ENCODE measurements around the gene DKK3.

Gene DKK3

GRCh38 chr11:11982461-11982860 lies 26.0 kb downstream of the DKK3 start:
- H3K4me3 ChIP-seq (ENCODE audit: insufficient read depth, low read depth, low read length), result no peak overlapping the region
- no peaks in the 10 kb centered on the region for H3K36me3 ChIP-seq (ENCODE audit: control insufficient read depth, insufficient read depth, low read length)
- peaks cover 2% of the 10 kb centered on the region for H3K4me1 ChIP-seq (ENCODE audit: control insufficient read depth, insufficient read depth, low read length)
- H3K27ac ChIP-seq (ENCODE audit: insufficient read depth, low read depth, low read length, poor library complexity, severe bottlenecking), result no peak overlapping the region
- H3K9me3 ChIP-seq (ENCODE audit: control insufficient read depth, low read length), result no peaks in the 10 kb centered on the region
- no peaks in the 10 kb centered on the region for H3K27me3 ChIP-seq (ENCODE audit: control insufficient read depth, insufficient read depth, low read length, poor library complexity, severe bottlenecking)
- WGBS, 2 experiments, result 94 to 97% methylated on average over 10 of the region's 10 CpGs

- Histone ChIP-seq H3K27me3 (ENCODE audit: control insufficient read depth, insufficient read depth, low read length, poor library complexity, severe bottlenecking) (no peaks in the 10 kb centered on the region), H3K4me1 (ENCODE audit: control insufficient read depth, insufficient read depth, low read length) (peaks cover 9% of the 10 kb centered on the region)
Measured at GRCh38 chr11:11981840-11982239, 26.6 kb downstream of the DKK3 start.

GRCh38 chr11:11981364-11981763 lies 27.1 kb downstream of the DKK3 start:
- Histone ChIP-seq H3K9me3 (ENCODE audit: control insufficient read depth, low read length) (no peaks in the 10 kb centered on the region), H3K4me1 (ENCODE audit: control insufficient read depth, insufficient read depth, low read length) (peaks cover 12% of the 10 kb centered on the region)

More at GRCh38 chr11:11981840-11982239, 26.6 kb downstream of the DKK3 start:
- no peaks in the 10 kb centered on the region for H3K9me3 ChIP-seq (ENCODE audit: control insufficient read depth, low read length)
- WGBS, 2 experiments, result 93 to 94% methylated on average over 6 of the region's 6 CpGs
- no peak overlapping the region for H3K27ac ChIP-seq (ENCODE audit: insufficient read depth, low read depth, low read length, poor library complexity, severe bottlenecking)
- no peaks in the 10 kb centered on the region for H3K36me3 ChIP-seq (ENCODE audit: control insufficient read depth, insufficient read depth, low read length)
- no peak overlapping the region for H3K4me3 ChIP-seq (ENCODE audit: insufficient read depth, low read depth, low read length)

GRCh38 chr11:11980841-11981308 lies 27.6 kb downstream of the DKK3 start:
- Histone ChIP-seq H3K27me3 (ENCODE audit: control insufficient read depth, insufficient read depth, low read length, poor library complexity, severe bottlenecking) (no peaks in the 10 kb centered on the region), H3K4me1 (ENCODE audit: control insufficient read depth, insufficient read depth, low read length) (peaks cover 13% of the 10 kb centered on the region), H3K27ac (ENCODE audit: insufficient read depth, low read depth, low read length, poor library complexity, severe bottlenecking) (no peak overlapping the region), H3K4me3 (ENCODE audit: insufficient read depth, low read depth, low read length) (no peak overlapping the region), H3K9me3 (ENCODE audit: control insufficient read depth, low read length) (no peaks in the 10 kb centered on the region), H3K36me3 (ENCODE audit: control insufficient read depth, insufficient read depth, low read length) (no peaks in the 10 kb centered on the region)
- 92 to 93% methylated on average over 3 of the region's 3 CpGs for WGBS, 2 experiments

More at GRCh38 chr11:11981364-11981763, 27.1 kb downstream of the DKK3 start:
- WGBS, 2 experiments, result 86 to 87% methylated on average over 5 of the region's 5 CpGs
- H3K36me3 ChIP-seq (ENCODE audit: control insufficient read depth, insufficient read depth, low read length), result no peaks in the 10 kb centered on the region
- H3K4me3 ChIP-seq (ENCODE audit: insufficient read depth, low read depth, low read length), result no peak overlapping the region
- no peak overlapping the region for H3K27ac ChIP-seq (ENCODE audit: insufficient read depth, low read depth, low read length, poor library complexity, severe bottlenecking)
- no peaks in the 10 kb centered on the region for H3K27me3 ChIP-seq (ENCODE audit: control insufficient read depth, insufficient read depth, low read length, poor library complexity, severe bottlenecking)

- Histone ChIP-seq H3K27me3 (ENCODE audit: control insufficient read depth, insufficient read depth, low read length, poor library complexity, severe bottlenecking) (no peaks in the 10 kb centered on the region), H3K9me3 (ENCODE audit: control insufficient read depth, low read length) (no peaks in the 10 kb centered on the region), H3K4me3 (ENCODE audit: insufficient read depth, low read depth, low read length) (no peak overlapping the region), H3K27ac (ENCODE audit: insufficient read depth, low read depth, low read length, poor library complexity, severe bottlenecking) (no peak overlapping the region), H3K36me3 (ENCODE audit: control insufficient read depth, insufficient read depth, low read length) (no peaks in the 10 kb centered on the region), H3K4me1 (ENCODE audit: control insufficient read depth, insufficient read depth, low read length) (peaks cover 13% of the 10 kb centered on the region)
- WGBS, 2 experiments, result 94 to 96% methylated on average over 2 of the region's 2 CpGs
Measured at GRCh38 chr11:11980200-11980599, 28.2 kb downstream of the DKK3 start.

- Histone ChIP-seq H3K36me3 (ENCODE audit: control insufficient read depth, insufficient read depth, low read length) (no peaks in the 10 kb centered on the region), H3K4me1 (ENCODE audit: control insufficient read depth, insufficient read depth, low read length) (peaks cover 13% of the 10 kb centered on the region), H3K27me3 (ENCODE audit: control insufficient read depth, insufficient read depth, low read length, poor library complexity, severe bottlenecking) (no peaks in the 10 kb centered on the region), H3K9me3 (ENCODE audit: control insufficient read depth, low read length) (no peaks in the 10 kb centered on the region), H3K4me3 (ENCODE audit: insufficient read depth, low read depth, low read length) (no peak overlapping the region), H3K27ac (ENCODE audit: insufficient read depth, low read depth, low read length, poor library complexity, severe bottlenecking) (no peak overlapping the region)
- 79 to 82% methylated on average over 8 of the region's 8 CpGs for WGBS, 2 experiments
Measured at GRCh38 chr11:11979488-11980117, 28.8 kb downstream of the DKK3 start.

- WGBS, 2 experiments, result 79 to 87% methylated on average over 13 of the region's 13 CpGs
- H3K27ac ChIP-seq (ENCODE audit: insufficient read depth, low read depth, low read length, poor library complexity, severe bottlenecking), result no peak overlapping the region
- no peak overlapping the region for H3K4me3 ChIP-seq (ENCODE audit: insufficient read depth, low read depth, low read length)
- no peaks in the 10 kb centered on the region for H3K27me3 ChIP-seq (ENCODE audit: control insufficient read depth, insufficient read depth, low read length, poor library complexity, severe bottlenecking)
- peaks cover 15% of the 10 kb centered on the region for H3K4me1 ChIP-seq (ENCODE audit: control insufficient read depth, insufficient read depth, low read length)
- no peaks in the 10 kb centered on the region for H3K36me3 ChIP-seq (ENCODE audit: control insufficient read depth, insufficient read depth, low read length)
- H3K9me3 ChIP-seq (ENCODE audit: control insufficient read depth, low read length), result no peaks in the 10 kb centered on the region
Measured at GRCh38 chr11:11978792-11979487, 29.5 kb downstream of the DKK3 start.

GRCh38 chr11:11978098-11978637 lies 30.3 kb downstream of the DKK3 start:
- H3K36me3 ChIP-seq (ENCODE audit: control insufficient read depth, insufficient read depth, low read length), result no peaks in the 10 kb centered on the region
- WGBS, 2 experiments, result 95% methylated on average over 3 of the region's 4 CpGs
- H3K27me3 ChIP-seq (ENCODE audit: control insufficient read depth, insufficient read depth, low read length, poor library complexity, severe bottlenecking), result no peaks in the 10 kb centered on the region
- H3K9me3 ChIP-seq (ENCODE audit: control insufficient read depth, low read length), result no peaks in the 10 kb centered on the region
- H3K27ac ChIP-seq (ENCODE audit: insufficient read depth, low read depth, low read length, poor library complexity, severe bottlenecking), result no peak overlapping the region
- peaks cover 22% of the 10 kb centered on the region for H3K4me1 ChIP-seq (ENCODE audit: control insufficient read depth, insufficient read depth, low read length)
- no peak overlapping the region for H3K4me3 ChIP-seq (ENCODE audit: insufficient read depth, low read depth, low read length)

GRCh38 chr11:11977206-11977938 lies 31.1 kb downstream of the DKK3 start:
- WGBS, 2 experiments, result 74 to 78% methylated on average over 10 of the region's 10 CpGs
- H3K9me3 ChIP-seq (ENCODE audit: control insufficient read depth, low read length), result no peaks in the 10 kb centered on the region
- no peaks in the 10 kb centered on the region for H3K36me3 ChIP-seq (ENCODE audit: control insufficient read depth, insufficient read depth, low read length)
- H3K27me3 ChIP-seq (ENCODE audit: control insufficient read depth, insufficient read depth, low read length, poor library complexity, severe bottlenecking), result no peaks in the 10 kb centered on the region
- H3K4me3 ChIP-seq (ENCODE audit: insufficient read depth, low read depth, low read length), result no peak overlapping the region
- peaks cover 30% of the 10 kb centered on the region for H3K4me1 ChIP-seq (ENCODE audit: control insufficient read depth, insufficient read depth, low read length)
- H3K27ac ChIP-seq (ENCODE audit: insufficient read depth, low read depth, low read length, poor library complexity, severe bottlenecking), result no peak overlapping the region
